Caki2 (cell line): ENCODE results near the gene KRTAP9-7. TPM values are rescaled to one million over a fixed set of nuclear protein-coding genes. Genes with fewer than 3 reads are reported as not detected.
"Not testable (repeated sequence)": the region's sequence is repeated elsewhere in the genome, so short reads cannot be mapped to it uniquely, and the experiment has no call there.

Experiments
- DNase-seq: peaks from one replicate; pipeline ENCODE4 v3.0.0-alpha.2; 2015; ENCODE audit warnings: low read depth
- in situ Hi-C: cut with HindIII; loops from 2 replicates; pipeline ENCODE4 v1.10.0; 2016; ENCODE audit warnings: low sequenced_read_pairs, low pct_unique_long_range_greater_than_20kb, mixed read lengths
- total RNA-seq: library from RNA; depleted of rRNA; stranded (reverse); fragments of >200 nt; shearing (Covaris generic); gene quantifications from 2 replicates; pipeline ENCODE4 v1.2.3, GENCODE V29; 2014; ENCODE audit warnings: low replicate concordance

KRTAP9-7 gene
- total RNA-seq, 1 experiment from 2014 or later = not detected

DNA sequence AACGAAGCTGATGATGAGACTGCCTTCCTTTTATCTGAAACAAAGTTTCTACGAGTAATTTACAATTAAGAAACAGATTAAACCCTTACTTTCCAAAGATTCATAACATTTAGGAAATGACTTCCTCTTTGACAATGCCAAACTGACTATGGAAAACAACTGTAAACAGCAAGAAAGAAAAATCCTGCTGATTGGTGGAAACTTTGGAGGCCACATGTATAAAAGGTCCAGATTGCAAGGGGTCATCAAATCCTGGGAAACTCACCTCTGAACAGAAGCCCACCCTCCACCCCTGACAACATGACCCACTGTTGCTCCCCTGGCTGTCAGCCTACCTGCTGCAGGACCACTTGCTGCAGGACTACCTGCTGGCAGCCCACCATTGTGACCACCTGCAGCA lies 10.4 kb upstream of the KRTAP9-7 start, which contains the start of gene KRTAP9-6:
Gene KRTAP9-6, plus strand, starts transcription at position 301 of the 400 bp plus-strand sequence. Its CDS starts 0 bp downstream, at position 301.
- DNase-seq = no peak
- in situ Hi-C loops = no loop called here

DNA sequence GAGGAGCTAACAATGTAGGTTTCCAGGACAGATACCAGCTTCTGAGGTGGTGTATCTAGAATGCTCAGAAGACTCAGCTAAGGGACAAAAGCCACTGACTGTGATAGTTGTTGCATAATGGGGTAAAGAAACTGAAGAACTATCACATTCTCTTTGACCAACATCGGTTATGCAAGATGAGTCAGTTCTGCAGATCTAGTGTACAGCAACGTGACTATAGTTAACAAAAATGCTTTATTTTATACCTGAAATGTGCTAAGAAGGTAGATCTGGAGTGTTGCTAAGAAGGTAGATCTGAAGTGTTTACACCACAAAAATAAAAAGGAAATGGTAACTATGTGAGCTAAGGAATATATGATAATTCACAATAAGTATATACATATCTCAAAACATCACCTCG lies 7.8 kb upstream of the KRTAP9-7 start:
- no peak for DNase-seq
- in situ Hi-C loops = no loop called here

DNA sequence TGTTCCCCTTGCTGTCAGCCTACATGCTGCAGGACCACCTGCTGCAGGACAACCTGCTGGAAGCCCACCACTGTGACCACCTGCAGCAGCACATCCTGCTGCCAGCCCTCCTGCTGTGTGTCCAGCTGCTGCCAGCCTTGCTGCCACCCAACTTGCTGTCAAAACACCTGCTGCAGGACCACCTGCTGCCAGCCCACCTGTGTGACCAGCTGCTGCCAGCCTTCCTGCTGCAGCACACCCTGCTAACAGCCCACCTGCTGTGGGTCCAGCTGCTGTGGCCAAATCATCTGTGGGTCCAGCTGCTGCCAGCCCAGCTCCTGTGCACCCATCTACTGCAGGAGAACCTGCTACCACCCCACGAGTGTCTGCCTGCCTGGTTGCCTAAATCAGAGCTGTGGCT lies 4.2 kb upstream of the KRTAP9-7 start:
- DNase-seq, in situ Hi-C loops: not testable (repeated sequence)

DNA sequence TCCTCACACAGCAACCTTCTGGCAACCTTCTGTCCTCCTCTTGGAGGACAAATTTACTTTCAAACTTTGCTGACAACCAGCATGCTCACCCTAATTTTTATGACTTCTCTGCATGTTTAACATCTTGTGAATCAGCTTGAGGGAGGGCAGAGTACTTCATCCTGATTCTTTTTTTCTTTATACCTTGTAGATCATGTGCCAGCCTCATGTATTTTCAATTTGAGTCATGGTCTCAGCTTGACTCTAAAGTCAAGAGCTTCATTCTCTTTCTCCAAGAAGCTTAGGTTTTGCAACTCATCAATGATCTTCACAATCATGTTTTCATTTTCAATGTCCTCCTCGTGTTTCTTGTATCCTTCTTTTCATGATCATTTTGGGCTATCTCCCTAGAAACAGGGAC lies 3.6 kb upstream of the KRTAP9-7 start:
- no peak for DNase-seq
- in situ Hi-C loops = no loop called here

DNA sequence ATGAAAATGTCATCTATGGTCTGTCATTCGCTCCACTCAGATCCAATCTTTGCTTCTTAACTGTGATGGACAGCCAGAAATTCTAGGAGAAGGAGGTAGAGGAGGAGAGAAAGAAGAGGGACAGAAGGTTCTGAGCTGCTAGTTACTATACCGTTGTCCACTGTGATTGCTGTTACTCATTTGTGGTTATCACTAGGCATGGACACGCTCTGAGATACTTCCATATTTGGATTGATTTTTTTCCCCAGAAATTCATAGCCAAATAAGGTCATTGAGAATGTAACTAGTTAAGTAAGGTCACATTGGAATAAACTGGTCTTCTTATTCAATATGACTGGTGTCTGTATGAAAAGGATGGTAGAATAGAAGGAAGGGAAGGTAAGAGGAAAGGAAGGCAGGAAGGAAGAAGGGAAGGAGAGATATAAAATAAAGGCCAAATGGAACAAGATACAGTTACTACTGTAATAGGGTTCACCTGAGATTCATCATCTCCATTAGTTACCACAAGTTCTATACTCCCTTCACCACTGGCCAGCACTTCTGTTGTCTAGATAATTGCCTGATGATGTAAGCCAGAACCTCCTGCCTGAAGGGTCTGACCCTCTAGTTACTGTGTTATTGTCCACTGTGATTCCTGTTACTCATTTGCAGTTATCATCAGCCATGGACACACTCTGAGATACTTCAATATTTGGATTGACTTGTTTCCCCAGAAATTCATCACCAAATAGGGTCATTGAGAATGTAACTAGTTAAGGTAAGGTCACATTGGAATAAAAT lies 2.9 kb downstream of the KRTAP9-7 start:
- DNase-seq = no peak
- in situ Hi-C loops = no loop called here

DNA sequence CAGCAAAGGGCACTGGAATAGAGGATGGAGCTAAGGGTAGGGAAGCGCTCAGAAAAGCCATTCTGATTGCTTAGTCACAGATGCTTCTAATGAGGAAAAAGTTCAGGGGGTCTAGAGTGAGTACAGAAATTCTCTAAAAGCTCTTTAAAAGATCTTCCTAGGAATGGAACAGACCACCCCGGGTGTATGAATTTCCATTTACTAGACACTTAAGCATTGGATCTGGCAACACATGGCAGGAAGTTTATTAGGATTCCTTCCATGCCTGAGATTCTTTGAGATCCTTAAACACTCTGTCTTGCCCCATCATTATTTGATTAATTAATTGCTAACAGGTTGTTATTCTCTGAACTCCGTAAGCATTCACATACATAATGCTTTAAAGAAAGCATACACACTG lies 8.5 kb downstream of the KRTAP9-7 start:
- DNase-seq = no peak
- in situ Hi-C loops = no loop called here

DNA sequence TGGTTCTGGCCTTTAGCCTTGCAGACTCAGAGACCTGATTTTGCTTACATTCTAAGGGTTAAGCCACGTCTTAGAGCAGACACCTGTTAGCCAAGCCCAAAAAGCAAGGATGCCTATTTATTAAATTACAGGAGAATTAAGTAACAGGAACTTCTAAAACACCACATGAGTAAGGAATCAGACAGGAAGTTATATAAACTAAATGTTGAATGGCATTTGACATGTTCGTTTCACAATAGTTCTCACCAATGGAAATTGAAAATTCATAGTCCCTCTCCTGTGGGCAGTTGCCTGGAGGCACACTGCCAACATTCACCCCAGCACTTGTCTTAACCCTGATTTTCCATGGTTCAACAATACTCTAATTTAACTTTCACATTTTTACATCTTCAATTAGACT lies 9.0 kb downstream of the KRTAP9-7 start:
- no peak for DNase-seq

DNA sequence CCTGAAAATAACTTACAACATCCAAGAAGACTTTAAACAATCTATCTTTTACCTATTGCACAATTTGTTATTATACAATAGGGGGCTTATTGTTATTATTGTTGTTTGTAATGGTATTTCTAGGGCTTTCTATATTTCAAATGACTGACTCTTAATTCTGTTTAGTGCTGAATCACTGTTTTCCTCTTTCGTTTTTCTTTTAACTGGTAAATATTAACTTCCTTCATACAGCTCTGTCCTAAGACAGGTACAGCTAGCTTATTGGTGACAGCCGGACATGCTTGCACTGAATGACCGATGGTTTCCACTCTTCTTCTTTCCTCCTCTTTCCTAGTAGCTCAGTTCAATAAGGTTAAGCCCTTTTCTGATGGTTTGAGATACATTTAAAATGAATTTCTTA lies 11.6 kb downstream of the KRTAP9-7 start:
- in situ Hi-C loops = no loop called here
- DNase-seq = peak; percentile 38

More for the DNA sequence above, 9.0 kb downstream of the KRTAP9-7 start:
- in situ Hi-C loops = no loop called here

DNA sequence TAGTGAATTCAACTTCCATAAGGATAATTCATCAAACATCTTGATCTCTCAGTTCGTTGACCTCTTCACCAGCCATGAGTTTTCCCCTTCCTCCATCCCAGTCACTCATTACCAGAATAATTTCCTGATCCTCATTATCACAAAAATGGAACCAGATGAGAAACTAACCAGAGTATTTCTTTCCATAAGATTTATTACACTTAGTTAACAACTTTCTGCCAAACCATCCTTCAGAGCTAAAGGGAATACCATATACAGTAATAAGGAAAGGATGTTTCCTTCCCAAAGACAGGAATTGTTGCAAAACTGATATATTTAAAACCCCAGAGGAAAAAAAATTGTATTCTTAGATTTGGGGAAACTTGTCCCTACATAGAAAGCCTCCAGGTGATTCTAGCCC lies 18.5 kb downstream of the KRTAP9-7 start:
- in situ Hi-C loops = no loop called here
- no peak for DNase-seq

DNA sequence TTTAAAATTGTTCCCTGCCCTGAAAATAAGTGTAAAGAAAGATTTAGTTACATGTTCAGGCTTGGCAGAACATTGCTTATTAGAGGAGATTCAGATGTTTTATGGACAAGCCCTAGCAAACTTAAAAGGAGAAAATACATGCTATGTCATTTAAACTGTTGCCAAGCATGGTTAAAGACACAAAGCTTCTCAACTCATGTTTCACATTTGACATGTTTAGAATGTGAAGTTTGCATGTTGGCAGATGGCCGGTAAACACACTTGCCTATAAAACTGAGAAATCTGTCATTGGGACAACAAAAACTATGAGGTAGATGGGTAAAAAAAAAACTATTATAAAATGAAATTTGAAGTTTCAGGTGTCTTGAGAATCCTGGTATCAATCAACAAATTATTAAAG lies 21.3 kb downstream of the KRTAP9-7 start:
- in situ Hi-C loops = no loop called here
- no peak for DNase-seq

DNA sequence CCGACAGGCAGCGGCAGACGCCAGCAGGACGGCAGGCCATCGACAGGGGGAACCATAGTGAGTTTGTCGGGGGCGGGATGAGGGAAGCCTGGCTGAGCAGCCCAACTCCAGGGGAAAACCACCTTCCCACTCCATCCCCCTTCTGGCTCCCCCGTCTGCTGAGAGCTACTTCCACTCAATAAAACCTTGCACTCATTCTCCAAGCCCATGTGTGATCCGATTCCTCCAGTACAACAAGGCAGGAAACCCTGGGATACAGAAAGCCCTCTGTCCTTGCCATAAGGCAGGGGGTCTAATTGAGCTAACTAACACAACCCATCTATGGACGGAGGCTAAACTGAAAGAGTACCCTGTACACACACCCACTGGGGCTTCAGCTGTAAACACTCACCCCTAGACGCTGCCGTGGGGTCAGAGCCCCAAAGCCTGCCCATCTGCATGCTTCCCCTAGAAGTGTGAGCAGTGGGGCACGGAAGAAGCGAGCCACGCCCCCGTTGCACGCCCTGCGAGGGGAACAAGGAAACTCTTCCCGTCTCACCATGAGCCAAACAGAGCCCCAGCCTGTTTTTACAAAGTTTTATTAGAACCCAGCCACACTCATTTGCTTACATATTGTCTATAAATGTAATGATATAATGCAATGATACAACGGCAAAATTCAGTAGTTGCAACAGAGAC lies 23.1 kb downstream of the KRTAP9-7 start:
- DNase-seq = no peak
- in situ Hi-C loops = no loop called here

DNA sequence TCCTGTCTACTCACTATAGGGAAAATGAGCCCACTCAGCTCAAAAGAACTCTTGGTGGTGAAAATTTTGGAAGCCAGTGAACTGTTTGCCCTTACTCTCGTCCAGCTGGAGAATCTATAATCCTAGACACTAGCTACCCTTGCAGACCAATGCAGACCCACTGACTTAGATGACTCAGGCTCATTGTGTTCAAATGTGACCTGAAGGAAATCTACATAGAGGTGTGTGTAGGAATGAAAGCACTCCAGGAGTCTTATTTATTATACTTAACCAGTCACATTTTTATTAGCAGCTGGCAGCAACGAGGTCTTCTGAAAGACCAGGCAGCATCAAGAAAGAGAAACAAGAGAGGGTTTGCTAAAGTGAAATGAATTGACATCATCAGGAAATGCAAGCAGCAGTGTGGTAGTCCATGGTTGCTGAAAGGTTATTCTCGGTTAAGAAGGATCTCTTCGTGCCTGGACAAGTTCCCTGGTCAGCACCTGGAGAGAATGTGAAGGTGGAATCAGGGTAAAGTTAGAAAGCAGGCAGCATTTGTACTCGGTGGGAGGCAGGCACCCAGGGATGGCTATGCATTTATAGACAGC lies 25.8 kb downstream of the KRTAP9-7 start:
- in situ Hi-C loops = no loop called here
- no peak for DNase-seq

DNA sequence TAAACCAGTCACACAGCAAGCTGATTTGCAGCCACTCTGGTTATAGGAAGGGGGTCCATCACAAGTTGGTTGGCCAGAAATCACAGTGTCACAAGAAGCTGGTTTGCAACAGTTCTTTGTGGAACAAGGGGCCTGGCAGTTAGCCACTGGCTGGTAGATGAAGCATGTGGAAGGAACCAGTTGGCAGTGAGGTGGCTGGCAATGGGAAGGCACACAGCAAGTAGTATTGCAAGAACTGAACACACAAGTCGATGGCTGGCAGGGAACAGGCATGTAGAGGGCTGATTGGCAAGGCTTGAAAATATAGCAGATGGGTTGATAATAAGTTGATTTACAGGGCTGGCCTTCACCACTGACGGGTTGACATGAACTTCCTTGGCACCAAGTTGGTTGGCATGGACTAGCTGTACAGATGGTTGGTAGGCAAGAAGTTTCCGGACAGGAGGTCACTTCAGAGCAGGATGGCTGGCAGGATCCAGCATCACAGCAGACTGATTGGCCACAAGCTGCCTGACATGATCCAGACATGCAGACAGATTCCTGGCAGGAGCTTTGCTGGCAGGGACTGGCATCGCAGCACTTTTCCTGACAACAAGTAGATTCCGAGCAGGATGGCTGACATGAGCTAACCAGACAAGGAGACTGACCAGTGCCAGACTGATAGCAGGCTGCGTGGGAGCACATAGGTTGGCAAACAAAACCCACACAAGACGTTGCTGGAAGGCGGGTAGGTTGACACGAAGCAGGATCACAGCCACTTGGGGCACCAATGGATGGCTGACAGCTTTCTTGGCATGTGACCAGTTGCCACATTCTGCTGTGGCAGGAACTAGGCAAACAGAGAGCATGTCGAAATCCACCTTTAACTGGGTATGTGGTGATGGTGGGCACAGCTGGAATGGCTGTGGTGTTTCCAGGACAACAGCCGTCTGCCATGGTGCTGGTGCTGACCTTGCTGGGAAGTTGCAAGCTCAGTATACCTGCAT lies 26.7 kb downstream of the KRTAP9-7 start, which contains the start of gene KRTAP29-1:
Gene KRTAP29-1, minus strand, starts transcription at position 936 of the 986 bp plus-strand sequence. Its CDS starts 0 bp downstream, at position 936.
- DNase-seq = no peak
- in situ Hi-C loops = no loop called here

DNA sequence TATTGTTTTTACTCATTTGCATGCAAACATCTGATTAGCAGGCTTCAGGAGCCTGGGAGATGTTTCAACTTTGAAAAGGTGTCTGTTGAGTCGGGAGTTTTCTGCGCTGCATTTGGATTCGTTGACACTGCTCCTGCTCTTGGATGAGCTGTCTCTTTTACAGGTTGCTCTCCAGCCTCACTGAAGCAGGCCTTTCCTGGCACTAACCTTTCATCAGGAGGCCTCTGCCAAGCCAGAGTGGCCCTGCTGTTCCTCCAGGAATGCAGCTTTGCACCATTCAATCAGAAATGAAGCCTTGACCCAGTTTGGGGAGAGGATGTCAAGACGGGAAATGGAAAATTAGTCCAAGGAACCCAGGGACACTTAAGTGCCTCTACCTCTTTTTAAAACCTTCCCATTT lies 27.5 kb downstream of the KRTAP9-7 start:
- DNase-seq = no peak
- in situ Hi-C loops = no loop called here

DNA sequence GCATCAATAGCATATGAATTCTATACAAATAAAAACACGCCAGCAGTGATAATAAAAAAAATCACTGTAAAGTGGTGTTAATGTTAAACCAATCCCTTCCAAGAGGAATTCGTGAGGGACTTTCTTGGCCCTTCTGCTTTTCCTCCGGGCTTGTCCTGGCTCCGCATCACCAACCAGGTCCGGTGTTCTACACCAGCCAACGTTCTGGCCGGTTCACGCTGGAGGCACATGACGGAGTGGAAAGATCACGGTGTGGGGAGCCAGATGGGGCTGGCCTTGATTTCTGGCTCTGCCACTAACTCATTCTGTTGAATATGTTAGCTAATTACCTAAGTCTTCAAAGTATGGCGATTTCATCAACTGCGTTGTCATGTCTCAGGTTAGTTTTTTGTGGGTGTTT lies 28.6 kb downstream of the KRTAP9-7 start:
- in situ Hi-C loops = no loop called here
- no peak for DNase-seq

DNA sequence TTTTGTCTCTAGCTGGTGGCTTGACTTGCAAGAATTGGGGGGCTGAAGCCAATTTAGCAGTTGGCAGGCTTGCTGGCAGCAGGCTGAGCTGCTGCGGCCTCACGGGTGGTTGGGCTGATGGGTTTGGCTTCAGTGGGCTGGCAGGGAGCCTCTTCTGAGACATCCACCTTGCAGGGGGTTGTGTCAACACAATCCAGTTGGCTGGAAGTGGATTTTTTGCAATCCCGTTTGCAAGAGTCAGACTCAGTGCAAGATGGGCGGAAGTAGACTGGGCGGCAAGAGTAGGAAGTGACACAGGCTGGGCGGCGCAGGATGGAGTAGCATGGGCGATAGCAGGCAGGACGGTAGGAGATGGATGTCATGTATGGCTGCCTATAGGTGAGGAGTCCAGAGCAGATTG lies 32.1 kb downstream of the KRTAP9-7 start:
- in situ Hi-C loops = no loop called here
- DNase-seq = no peak

DNA sequence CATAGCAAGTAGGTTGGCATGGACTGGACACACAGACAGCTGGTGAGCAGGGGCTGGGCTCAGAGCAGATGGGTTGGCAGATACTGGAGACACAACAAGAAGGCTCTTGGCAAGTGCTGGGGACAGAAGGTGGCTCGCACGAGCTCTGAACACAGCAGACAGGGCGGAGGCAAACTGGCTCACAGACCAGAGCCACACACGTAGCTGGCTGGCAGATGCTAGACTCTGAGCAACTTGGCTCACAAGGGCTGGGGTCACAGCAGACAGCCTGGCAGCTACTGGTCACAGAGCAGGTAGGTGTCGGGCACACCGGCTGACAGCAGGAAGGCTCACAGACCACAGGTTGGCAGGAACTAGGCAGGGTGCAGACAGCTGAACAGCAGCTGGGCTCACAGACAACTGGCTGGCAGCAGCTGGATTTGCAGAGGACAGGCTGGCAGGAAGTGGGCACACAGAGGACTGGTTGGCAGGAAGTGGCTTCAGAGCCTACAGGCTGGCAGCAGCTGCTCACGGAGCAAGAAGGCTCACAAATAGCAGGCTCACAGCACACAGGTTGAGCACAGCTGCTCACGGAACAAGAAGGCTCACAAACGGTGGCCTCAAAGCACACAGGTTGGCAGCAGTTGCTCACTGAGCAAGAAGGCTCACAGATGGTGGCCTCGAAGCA lies 32.9 kb downstream of the KRTAP9-7 start:
- no peak for DNase-seq
- in situ Hi-C loops = no loop called here

DNA sequence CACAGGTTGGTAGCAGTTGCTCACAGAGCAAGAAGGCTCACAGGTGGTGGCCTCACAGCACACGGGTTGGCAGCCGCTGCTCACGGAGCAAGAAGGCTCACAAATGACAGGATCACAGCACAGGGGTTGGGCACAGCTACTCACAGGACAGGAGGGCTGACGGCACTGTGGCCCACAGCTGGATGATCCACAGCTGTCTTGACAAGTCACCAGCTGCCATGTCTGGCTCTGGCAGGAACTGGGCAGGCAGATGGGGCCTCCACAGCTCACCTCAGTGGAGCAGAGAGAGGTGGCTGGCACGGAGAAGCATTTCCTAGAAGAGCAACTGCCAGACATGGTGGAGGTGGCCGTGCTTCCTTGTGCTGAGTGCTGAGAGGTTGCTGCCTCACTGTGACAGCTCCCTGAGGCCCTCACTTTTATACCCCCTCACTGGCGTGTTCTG lies 33.4 kb downstream of the KRTAP9-7 start, which contains the start of gene KRTAP16-1:
Gene KRTAP16-1, minus strand, starts transcription at position 392 of the 442 bp plus-strand sequence. Its CDS starts 56 bp downstream, at position 336.
- no peak for DNase-seq
- in situ Hi-C loops = no loop called here
